ENCODE results near the gene EVPL.
"Not testable (repeated sequence)": the region's sequence is repeated elsewhere in the genome, so short reads cannot be mapped to it uniquely, and the experiment has no call there.

The EVPL gene

DNA sequence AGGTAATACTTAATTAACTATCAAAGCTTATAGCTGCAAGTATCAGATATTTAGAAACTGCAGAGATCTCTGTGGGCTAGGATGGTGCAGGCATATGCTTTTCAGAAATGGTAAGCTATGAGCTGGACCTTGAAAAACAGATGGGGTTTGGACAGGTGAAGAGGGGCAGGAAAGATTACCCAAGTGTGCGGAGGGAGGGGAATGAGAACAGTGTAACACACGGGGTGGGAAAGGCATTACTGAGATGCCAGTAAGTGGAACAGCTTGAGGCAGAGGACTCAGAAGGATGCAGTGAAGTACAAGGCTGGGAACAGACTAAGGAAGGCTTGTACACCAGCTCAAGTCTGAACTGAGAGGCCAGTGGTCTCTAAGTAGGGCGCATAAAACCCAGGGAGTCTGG lies 22.1 kb upstream of the EVPL start:
- Mint-ChIP-seq H3K36me3 (ENCODE audit: low read depth) (peaks cover 75% of the 10 kb centered on the region), H3K27me3 (ENCODE audit: low read depth) (no peaks in the 10 kb centered on the region), H3K27ac (peak overlapping the region in 1 of 3 experiments; percentile 67), H3K4me1 (peaks cover 13% of the 10 kb centered on the region), H3K4me3 (no peak overlapping the region), H3K9me3 (no peaks in the 10 kb centered on the region)
- TF ChIP-seq, protein P1, sequence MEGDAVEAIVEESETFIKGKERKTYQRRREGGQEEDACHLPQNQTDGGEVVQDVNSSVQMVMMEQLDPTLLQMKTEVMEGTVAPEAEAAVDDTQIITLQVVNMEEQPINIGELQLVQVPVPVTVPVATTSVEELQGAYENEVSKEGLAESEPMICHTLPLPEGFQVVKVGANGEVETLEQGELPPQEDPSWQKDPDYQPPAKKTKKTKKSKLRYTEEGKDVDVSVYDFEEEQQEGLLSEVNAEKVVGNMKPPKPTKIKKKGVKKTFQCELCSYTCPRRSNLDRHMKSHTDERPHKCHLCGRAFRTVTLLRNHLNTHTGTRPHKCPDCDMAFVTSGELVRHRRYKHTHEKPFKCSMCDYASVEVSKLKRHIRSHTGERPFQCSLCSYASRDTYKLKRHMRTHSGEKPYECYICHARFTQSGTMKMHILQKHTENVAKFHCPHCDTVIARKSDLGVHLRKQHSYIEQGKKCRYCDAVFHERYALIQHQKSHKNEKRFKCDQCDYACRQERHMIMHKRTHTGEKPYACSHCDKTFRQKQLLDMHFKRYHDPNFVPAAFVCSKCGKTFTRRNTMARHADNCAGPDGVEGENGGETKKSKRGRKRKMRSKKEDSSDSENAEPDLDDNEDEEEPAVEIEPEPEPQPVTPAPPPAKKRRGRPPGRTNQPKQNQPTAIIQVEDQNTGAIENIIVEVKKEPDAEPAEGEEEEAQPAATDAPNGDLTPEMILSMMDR (IDR thresholded peaks at IDR 0.05; ENCODE audit: unreplicated experiment in 3 of 3): no peak

DNA sequence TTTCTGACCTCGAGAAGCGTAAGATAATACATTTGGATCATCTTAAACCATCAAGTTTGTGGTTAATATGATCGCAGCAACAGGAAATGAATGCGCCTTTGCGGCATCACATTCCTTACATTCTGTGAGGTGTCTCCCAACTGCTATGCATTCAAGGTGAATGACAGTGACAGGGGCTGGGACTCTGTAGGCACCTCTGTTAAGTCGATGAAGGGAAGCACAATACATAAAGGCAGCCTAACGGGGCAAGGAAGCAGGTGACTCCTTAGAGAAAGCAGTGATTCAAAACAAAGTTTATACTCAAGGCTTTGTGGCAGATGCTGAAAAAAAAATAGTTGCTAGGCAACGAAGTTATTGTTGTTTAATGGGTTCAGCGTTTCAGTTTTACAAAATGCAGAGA lies 21.6 kb upstream of the EVPL start:
- H3K4me1 Mint-ChIP-seq: peaks cover 8% of the 10 kb centered on the region
- H3K36me3 Mint-ChIP-seq (ENCODE audit: low read depth): peaks cover 75% of the 10 kb centered on the region
- no peak overlapping the region for H3K4me3 Mint-ChIP-seq

DNA sequence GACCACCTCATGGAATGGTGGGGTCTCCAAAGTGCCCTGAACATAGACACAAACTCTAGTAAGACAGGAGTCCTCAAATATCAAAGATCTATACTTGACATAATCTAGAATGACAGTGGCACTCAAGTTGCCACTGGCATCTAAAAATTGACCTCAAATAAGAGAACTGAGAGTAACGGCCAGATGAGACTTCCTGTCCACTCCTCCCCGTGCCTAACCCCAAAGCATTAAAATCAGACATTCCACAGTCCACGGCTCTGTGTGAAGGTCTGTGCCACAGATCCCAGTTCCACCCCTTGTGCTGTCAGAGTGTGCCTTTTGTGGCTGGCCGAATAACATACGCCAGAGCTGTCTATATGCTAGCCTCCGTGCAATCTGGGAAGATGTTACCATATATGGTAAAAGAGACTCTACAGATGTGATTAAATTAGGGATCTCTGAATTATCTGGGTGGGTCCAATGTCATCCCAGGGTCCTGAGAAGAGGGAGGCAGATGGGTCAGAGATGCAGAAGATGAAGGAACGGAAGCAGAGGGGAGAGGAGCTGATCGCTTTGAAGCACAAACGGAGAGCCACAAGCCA lies 21.0 kb upstream of the EVPL start:
- H3K27ac Mint-ChIP-seq: peak overlapping the region in 1 of 3 experiments; percentile 32
- H3K4me1 Mint-ChIP-seq: peaks cover 4% of the 10 kb centered on the region
- H3K27me3 Mint-ChIP-seq (ENCODE audit: low read depth): no peaks in the 10 kb centered on the region
- TF ChIP-seq, protein P1 (IDR thresholded peaks at IDR 0.05; ENCODE audit: unreplicated experiment in 3 of 3): no peak
- peaks cover 75% of the 10 kb centered on the region for H3K36me3 Mint-ChIP-seq (ENCODE audit: low read depth)
- H3K4me3 Mint-ChIP-seq: no peak overlapping the region
- no peaks in the 10 kb centered on the region for H3K9me3 Mint-ChIP-seq

More for the DNA sequence above, 21.6 kb upstream of the EVPL start:
- Mint-ChIP-seq H3K9me3 (no peaks in the 10 kb centered on the region), H3K27me3 (ENCODE audit: low read depth) (no peaks in the 10 kb centered on the region), H3K27ac (peak overlapping the region in 1 of 3 experiments; percentile 67)
- TF ChIP-seq, protein P1 (IDR thresholded peaks at IDR 0.05; ENCODE audit: unreplicated experiment in 3 of 3): no peak

DNA sequence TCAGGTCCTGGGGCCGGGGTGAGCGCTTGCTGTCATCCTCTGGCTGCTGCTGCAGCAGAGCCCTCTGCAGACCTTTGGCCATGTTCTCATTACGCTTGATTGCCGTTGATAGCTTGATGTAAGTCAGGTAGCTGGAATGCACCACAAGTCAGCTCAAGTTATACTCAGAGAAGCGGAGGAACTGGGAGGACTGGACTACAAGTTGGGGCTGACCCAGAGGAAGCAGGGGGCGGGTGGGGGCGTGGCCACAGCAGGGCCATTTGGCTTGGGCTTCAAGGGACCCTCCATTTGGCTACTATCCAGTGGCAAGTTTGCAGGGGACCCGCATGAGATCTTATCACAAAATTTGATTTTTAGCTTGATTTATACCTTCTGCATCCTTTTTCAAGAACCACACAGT lies 19.0 kb upstream of the EVPL start:
- H3K4me1 Mint-ChIP-seq: no peaks in the 10 kb centered on the region
- H3K36me3 Mint-ChIP-seq (ENCODE audit: low read depth): peaks cover 77% of the 10 kb centered on the region
- peak overlapping the region in 1 of 3 experiments; percentile 83 for H3K27ac Mint-ChIP-seq
- H3K4me3 Mint-ChIP-seq: no peak overlapping the region
- no peaks in the 10 kb centered on the region for H3K9me3 Mint-ChIP-seq
- TF ChIP-seq, protein P1 (IDR thresholded peaks at IDR 0.05; ENCODE audit: unreplicated experiment in 3 of 3): no peak
- no peaks in the 10 kb centered on the region for H3K27me3 Mint-ChIP-seq (ENCODE audit: low read depth)

DNA sequence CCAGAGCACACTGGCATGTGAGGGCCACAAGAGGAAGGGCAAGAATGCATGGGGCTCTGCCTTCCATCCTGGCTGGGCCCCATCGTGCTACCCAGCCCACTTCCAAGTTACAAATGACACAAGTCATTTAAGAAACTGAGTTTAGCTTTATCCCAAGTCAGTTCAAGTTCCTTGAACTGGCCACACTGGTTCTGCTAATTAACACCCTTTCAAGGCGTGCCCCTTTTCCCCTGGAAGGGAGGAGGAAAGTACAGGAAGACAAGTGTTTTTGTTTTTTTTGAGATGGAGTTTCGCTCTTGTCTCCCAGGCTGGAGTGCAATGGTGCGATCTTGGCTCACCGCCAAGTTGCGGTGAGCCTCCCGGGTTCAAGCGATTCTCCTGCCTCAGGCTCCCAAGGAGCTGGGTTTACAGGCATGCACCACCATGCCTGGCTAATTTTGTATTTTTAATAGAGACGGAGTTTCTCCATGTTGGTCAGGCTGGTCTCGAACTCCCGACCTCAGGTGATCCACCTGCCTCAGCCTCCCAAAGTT lies 17.4 kb upstream of the EVPL start:
- not testable (repeated sequence) for H3K27me3 Mint-ChIP-seq (ENCODE audit: low read depth); H3K4me1 Mint-ChIP-seq; H3K4me3 Mint-ChIP-seq; H3K9me3 Mint-ChIP-seq
- Mint-ChIP-seq H3K27ac (peak overlapping the region in 1 of 3 experiments; percentile 17), H3K36me3 (ENCODE audit: low read depth) (peaks cover 77% of the 10 kb centered on the region)

DNA sequence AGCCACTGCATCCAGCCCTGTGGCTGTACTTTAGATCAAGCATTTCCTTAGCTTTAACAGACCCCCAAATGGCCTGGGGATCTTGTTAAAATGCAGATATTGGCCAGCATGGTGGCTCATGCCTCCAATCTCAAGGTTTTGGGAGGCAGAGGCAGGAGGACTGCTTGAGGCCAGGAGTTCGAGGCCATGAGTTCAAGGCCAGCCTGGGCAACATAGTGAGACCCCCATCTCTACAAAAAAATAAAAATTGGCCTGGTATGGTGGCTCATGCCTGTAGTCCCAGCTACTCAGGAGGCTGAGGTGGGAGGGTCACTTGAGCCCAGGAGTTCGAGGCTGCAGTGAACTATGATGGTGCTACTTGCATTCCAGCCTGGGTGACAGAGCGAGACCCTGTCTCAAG lies 15.8 kb upstream of the EVPL start:
- H3K4me1 Mint-ChIP-seq: not testable (repeated sequence)

DNA sequence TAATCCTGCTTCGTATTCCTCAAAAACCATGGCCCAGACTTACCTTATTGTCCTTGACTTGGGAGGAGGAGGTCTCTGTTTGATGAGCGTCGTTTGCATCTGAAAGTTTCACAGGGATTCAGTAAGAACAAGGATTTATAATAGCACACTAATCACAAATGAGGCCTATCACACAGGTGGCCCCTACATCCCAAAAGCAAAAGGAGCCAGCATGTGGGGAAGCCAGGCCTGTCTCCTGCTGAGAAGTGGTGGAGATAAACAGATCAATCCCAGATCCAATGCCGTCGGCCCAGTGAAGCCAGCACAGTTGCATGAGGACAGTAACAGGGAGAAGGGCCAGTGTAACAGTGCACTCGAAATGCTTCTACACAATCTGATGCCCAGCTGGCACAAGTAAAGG lies 13.3 kb upstream of the EVPL start:
- TF ChIP-seq, protein P1 (IDR thresholded peaks at IDR 0.05; ENCODE audit: unreplicated experiment in 3 of 3): no peak
- H3K9me3 Mint-ChIP-seq: no peaks in the 10 kb centered on the region
- no peak overlapping the region for H3K4me3 Mint-ChIP-seq
- peaks cover 5% of the 10 kb centered on the region for H3K4me1 Mint-ChIP-seq
- H3K27me3 Mint-ChIP-seq (ENCODE audit: low read depth): no peaks in the 10 kb centered on the region
- no peak overlapping the region for H3K27ac Mint-ChIP-seq
- H3K36me3 Mint-ChIP-seq (ENCODE audit: low read depth): peaks cover 64% of the 10 kb centered on the region

More for the DNA sequence above, 15.8 kb upstream of the EVPL start:
- not testable (repeated sequence) for H3K4me3 Mint-ChIP-seq; H3K9me3 Mint-ChIP-seq; H3K27me3 Mint-ChIP-seq (ENCODE audit: low read depth); H3K27ac Mint-ChIP-seq
- H3K36me3 Mint-ChIP-seq (ENCODE audit: low read depth): peaks cover 78% of the 10 kb centered on the region
